Mesothelial cell of epicardium (in vitro differentiated cells): Measurements from ENCODE around the gene LRRC28. TPM values are rescaled to one million over a fixed set of nuclear protein-coding genes. Genes with fewer than 3 reads are reported as not detected.

Experiments used
- DNase-seq, 2 experiments: peaks; one replicate each; pipeline ENCODE4 v3.0.0; 2021; ENCODE audit warnings: low spot score in 2 of 2; ENCODE audit not compliant: unreplicated experiment in 2 of 2
- H3K27ac Mint-ChIP-seq: 2 replicates; pipeline ENCODE4 v1.8.0; 2021; ENCODE audit warnings: mixed read lengths
- H3K27me3 Mint-ChIP-seq: 2 replicates; pipeline ENCODE4 v1.8.0; 2021; ENCODE audit warnings: low read depth, mixed read lengths
- H3K36me3 Mint-ChIP-seq: 2 replicates; pipeline ENCODE4 v1.8.0; 2021; ENCODE audit warnings: mixed read lengths
- H3K4me1 Mint-ChIP-seq: 2 replicates; pipeline ENCODE4 v1.8.0; 2021; ENCODE audit warnings: mixed read lengths
- H3K4me3 Mint-ChIP-seq: 2 replicates; pipeline ENCODE4 v1.8.0; 2021; ENCODE audit warnings: mild to moderate bottlenecking, moderate library complexity, mixed read lengths
- H3K9me3 Mint-ChIP-seq: 2 replicates; pipeline ENCODE4 v1.8.0; 2021; ENCODE audit warnings: mixed read lengths
- total RNA-seq: library from RNA; stranded (reverse); gene quantifications from 3 replicates; pipeline ENCODE4 v1.2.1, GENCODE V29; 2021
- TF ChIP-seq, protein P1 (sequence below): fragments of 200-600 bp; sonication (generic); IDR thresholded peaks from one replicate; pipeline ENCODE4 v1.5.0; 2021; ENCODE audit warnings: antibody characterized with exemption; ENCODE audit not compliant: unreplicated experiment

Gene LRRC28
- 29.3 to 30.2 TPM (median 29.8 TPM) in 3 replicates for total RNA-seq

DNA sequence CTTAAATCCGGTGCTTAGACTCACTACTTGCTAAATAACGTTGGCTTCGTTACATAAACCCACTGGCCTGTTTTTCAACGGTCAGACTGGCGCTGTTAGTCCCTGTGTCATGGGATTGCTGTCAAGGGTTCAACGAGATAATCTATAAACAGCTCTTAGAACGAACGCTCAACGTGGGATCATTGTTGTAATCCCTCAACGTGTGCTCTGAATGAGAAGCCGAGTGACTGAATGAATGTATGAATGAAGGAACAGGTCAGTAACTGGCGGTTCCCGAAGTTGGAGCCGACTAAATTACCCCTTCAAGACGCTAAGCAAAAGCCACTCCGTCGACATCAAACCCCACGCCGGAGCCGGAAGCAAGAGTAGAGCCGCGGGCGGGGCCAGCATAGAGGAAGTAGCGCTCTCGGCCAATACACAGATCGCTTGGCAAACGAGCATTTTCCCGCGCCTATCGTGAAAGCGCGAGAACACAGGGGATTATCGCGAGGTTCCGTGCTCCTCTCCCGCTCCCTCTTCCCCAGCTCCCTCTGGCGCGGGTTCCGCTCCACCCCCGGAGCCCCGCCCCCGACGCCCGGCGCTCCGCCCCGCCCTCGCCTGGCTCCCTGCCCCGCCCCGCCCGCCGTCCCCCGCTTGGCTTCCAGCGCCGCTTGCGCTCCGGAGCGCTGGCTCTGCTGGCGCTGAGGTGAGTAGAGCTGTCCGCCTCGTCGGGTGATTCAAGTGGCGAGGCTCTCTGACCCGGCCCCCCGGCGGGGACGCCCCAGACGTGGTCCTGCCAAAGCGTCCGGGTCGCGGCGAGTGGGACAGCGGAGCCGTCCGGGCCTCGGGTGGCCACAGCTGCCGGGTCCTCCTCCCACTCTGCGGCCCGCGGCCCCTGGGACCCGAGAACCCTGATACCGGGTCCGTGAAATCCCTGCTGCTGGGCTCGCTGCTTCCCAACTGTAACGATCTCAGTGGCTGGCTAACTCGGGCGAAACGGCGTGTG, at the start of gene LRRC28:
Gene LRRC28, plus strand, starts transcription at position 625 of the 985 bp plus-strand sequence. CDS start 4,477 bp downstream, outside the sequence.
- Mint-ChIP-seq H3K27me3 (no peaks in the 10 kb centered on the region), H3K4me1 (peaks cover 23% of the 10 kb centered on the region), H3K36me3 (no peaks in the 10 kb centered on the region), H3K4me3 (no peak within 1 kb of the TSS), H3K9me3 (no peaks in the 10 kb centered on the region), H3K27ac (peak within 1 kb of the TSS; percentile 98)
- DNase-seq: peak; percentile 94 to 98
- TF ChIP-seq, protein P1, sequence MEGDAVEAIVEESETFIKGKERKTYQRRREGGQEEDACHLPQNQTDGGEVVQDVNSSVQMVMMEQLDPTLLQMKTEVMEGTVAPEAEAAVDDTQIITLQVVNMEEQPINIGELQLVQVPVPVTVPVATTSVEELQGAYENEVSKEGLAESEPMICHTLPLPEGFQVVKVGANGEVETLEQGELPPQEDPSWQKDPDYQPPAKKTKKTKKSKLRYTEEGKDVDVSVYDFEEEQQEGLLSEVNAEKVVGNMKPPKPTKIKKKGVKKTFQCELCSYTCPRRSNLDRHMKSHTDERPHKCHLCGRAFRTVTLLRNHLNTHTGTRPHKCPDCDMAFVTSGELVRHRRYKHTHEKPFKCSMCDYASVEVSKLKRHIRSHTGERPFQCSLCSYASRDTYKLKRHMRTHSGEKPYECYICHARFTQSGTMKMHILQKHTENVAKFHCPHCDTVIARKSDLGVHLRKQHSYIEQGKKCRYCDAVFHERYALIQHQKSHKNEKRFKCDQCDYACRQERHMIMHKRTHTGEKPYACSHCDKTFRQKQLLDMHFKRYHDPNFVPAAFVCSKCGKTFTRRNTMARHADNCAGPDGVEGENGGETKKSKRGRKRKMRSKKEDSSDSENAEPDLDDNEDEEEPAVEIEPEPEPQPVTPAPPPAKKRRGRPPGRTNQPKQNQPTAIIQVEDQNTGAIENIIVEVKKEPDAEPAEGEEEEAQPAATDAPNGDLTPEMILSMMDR: no peak

DNA sequence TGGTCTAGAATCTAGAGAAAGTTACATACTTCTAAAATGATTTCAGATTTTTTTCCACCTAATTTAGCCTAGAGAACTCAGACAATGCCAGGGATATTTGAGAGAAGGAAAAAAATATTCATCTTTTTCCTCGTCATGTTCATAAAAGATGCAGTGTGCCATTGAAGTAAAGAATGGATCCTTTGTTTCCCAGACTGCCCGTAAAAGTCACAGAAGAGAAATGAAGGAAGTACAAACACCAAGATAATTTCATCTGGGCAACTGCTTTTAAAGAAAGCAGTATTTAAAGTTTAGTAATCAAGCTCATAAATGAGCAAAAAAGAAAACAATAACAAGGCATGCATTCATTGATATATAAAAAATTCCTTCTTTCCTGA, 49.1 kb upstream of the LRRC28 start:
- Mint-ChIP-seq H3K4me1 (peaks cover 8% of the 10 kb centered on the region), H3K4me3 (no peak overlapping the region), H3K36me3 (peaks cover 39% of the 10 kb centered on the region), H3K9me3 (peaks cover 32% of the 10 kb centered on the region), H3K27me3 (no peaks in the 10 kb centered on the region), H3K27ac (peak overlapping the region; percentile 61)
- no peak for DNase-seq
- TF ChIP-seq, protein P1: no peak

GRCh38 chr15:99207672-99208071, 43.6 kb upstream of the LRRC28 start:
- Mint-ChIP-seq H3K4me1 (peaks cover 1% of the 10 kb centered on the region), H3K36me3 (peaks cover 29% of the 10 kb centered on the region), H3K27ac (no peak overlapping the region), H3K9me3 (peaks cover 26% of the 10 kb centered on the region), H3K4me3 (no peak overlapping the region), H3K27me3 (no peaks in the 10 kb centered on the region)
- TF ChIP-seq, protein P1: no peak
- DNase-seq: no peak

- no peaks in the 10 kb centered on the region for H3K4me1 Mint-ChIP-seq
- TF ChIP-seq, protein P1: no peak
- no peaks in the 10 kb centered on the region for H3K27me3 Mint-ChIP-seq
- no peak overlapping the region for H3K4me3 Mint-ChIP-seq
- no peak overlapping the region for H3K27ac Mint-ChIP-seq
- peaks cover 22% of the 10 kb centered on the region for H3K9me3 Mint-ChIP-seq
- H3K36me3 Mint-ChIP-seq: peaks cover 29% of the 10 kb centered on the region
- no peak for DNase-seq
These were observed 42.0 kb upstream of the LRRC28 start for GRCh38 chr15:99209326-99209725.

DNA sequence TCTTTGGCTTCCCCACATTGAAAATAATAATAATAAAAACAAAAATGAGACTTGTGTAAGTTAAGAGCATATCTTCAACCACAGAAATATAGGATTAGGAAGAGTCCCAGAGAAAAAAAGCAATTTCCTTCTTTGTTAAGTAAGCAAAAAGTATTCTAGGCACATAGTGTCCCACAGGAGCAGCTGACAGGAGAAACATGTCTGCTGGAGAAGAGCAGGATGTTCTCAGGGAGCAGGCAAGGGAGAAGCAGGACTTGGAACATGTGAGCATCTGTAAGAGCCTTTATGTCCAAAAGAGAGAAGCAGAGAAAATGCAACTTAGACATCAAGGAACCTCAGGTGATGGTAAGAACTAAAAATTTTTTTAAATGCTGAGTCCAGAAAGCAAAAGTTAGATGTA, 40.9 kb upstream of the LRRC28 start:
- Mint-ChIP-seq H3K36me3 (peaks cover 26% of the 10 kb centered on the region), H3K9me3 (peaks cover 16% of the 10 kb centered on the region), H3K27me3 (no peaks in the 10 kb centered on the region), H3K4me3 (no peak overlapping the region), H3K27ac (no peak overlapping the region), H3K4me1 (no peaks in the 10 kb centered on the region)
- TF ChIP-seq, protein P1: no peak
- DNase-seq: no peak
